RWPE1 (cell line): ENCODE data around the gene FLOT1.
"Not testable (repeated sequence)": the region's sequence is repeated elsewhere in the genome, so short reads cannot be mapped to it uniquely, and the experiment has no call there.

Experiments used
- CTCF ChIA-PET: fragments of 350-600 bp; sonication (Branson Sonifier 250); formaldehyde crosslinking; extraction: SDS; loops from one replicate; lab custom pipeline; 2021; lab: Yijun Ruan, JAX
- POLR2A ChIA-PET: fragments of 400-600 bp; formaldehyde crosslinking; extraction: SDS; loops from one replicate; lab custom pipeline; 2020; ENCODE audit warnings: antibody characterized with exemption; ENCODE audit not compliant: low non-redundant PET; lab: Yijun Ruan, JAX
- DNase-seq: peaks from one replicate; pipeline ENCODE4 v3.0.0; 2012; ENCODE audit warnings: low spot score
- H3K27ac ChIP-seq: fragments of 450-650 bp; 2 replicates; pipeline ENCODE4 v1.5.1; 2017
- TF ChIP-seq, protein P1 (sequence below): fragments of 450-650 bp; conservative IDR thresholded peaks from 2 replicates; pipeline ENCODE4 v1.5.1; 2017; ENCODE audit warnings: low read depth, mild to moderate bottlenecking

Gene FLOT1

DNA sequence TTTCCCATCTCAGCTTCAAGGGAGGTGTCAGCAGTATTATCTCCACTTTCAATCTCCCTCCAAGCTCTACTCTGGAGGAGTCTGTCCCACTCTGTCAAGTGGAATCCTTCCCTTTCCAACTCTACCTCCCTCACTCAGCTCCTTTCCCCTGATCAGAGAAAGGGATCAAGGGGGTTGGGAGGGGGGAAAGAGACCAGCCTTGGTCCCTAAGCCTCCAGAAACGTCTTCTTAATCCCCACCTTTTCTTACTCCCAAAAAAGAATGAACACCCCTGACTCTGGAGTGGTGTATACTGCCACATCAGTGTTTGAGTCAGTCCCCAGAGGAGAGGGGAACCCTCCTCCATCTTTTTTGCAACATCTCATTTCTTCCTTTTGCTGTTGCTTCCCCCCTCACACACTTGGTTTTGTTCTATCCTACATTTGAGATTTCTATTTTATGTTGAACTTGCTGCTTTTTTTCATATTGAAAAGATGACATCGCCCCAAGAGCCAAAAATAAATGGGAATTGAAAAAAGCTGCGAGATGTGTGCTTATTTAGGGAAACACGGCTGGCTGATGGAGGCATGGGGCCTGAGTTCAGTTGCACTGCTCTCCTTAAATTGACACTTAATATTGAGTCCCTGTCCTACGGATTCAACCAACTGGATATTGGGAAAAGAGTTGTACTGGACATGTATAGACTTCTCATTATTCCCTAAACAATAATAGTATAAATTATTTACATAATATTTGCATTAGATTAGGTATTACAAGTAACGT lies 17.4 kb downstream of the FLOT1 start:
- no peak for DNase-seq
- ChIA-PET CTCF (interaction anchor here (0.7 kb wide), 1 partner anchor 8 kb away, joined by 4 read pairs; the partner anchor contains the start of gene MDC1), POLR2A (interaction anchor here (0.6 to 0.8 kb wide), 2 partner anchors 114 to 176 kb away, joined by 3 to 5 read pairs; no protein-coding TSS in a partner anchor)
- H3K27ac ChIP-seq = no peak overlapping the region
- TF ChIP-seq, protein P1, sequence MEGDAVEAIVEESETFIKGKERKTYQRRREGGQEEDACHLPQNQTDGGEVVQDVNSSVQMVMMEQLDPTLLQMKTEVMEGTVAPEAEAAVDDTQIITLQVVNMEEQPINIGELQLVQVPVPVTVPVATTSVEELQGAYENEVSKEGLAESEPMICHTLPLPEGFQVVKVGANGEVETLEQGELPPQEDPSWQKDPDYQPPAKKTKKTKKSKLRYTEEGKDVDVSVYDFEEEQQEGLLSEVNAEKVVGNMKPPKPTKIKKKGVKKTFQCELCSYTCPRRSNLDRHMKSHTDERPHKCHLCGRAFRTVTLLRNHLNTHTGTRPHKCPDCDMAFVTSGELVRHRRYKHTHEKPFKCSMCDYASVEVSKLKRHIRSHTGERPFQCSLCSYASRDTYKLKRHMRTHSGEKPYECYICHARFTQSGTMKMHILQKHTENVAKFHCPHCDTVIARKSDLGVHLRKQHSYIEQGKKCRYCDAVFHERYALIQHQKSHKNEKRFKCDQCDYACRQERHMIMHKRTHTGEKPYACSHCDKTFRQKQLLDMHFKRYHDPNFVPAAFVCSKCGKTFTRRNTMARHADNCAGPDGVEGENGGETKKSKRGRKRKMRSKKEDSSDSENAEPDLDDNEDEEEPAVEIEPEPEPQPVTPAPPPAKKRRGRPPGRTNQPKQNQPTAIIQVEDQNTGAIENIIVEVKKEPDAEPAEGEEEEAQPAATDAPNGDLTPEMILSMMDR = no peak

DNA sequence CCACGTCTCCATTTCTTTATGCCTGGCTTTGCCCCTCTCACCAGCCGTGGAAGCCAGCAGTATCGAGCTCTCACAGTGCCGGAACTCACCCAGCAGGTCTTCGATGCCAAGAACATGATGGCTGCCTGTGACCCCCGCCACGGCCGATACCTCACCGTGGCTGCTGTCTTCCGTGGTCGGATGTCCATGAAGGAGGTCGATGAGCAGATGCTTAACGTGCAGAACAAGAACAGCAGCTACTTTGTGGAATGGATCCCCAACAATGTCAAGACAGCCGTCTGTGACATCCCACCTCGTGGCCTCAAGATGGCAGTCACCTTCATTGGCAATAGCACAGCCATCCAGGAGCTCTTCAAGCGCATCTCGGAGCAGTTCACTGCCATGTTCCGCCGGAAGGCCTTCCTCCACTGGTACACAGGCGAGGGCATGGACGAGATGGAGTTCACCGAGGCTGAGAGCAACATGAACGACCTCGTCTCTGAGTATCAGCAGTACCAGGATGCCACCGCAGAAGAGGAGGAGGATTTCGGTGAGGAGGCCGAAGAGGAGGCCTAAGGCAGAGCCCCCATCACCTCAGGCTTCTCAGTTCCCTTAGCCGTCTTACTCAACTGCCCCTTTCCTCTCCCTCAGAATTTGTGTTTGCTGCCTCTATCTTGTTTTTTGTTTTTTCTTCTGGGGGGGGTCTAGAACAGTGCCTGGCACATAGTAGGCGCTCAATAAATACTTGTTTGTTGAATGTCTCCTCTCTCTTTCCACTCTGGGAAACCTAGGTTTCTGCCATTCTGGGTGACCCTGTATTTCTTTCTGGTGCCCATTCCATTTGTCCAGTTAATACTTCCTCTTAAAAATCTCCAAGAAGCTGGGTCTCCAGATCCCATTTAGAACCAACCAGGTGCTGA lies 18.4 kb downstream of the FLOT1 start:
- peak overlapping the region; percentile 71 for H3K27ac ChIP-seq
- CTCF ChIA-PET = interaction anchor here (1.0 to 3.3 kb wide), 2 partner anchors 37 to 44 kb away, joined by 6 to 31 read pairs; no protein-coding TSS in a partner anchor
- POLR2A ChIA-PET = interaction anchor here (0.6 to 0.8 kb wide), 2 partner anchors 115 to 175 kb away, joined by 3 to 5 read pairs; no protein-coding TSS in a partner anchor
- DNase-seq = not testable (repeated sequence)

GRCh38 chr6:30723159-30723842 lies 19.2 kb downstream of the FLOT1 start:
- DNase-seq, POLR2A ChIA-PET: not testable (repeated sequence)
- H3K27ac ChIP-seq = peak overlapping the region; percentile 71
- CTCF ChIA-PET = interaction anchor here (0.6 to 3.3 kb wide), 12 partner anchors 7 to 186 kb away, joined by 3 to 31 read pairs (median 4); no protein-coding TSS in a partner anchor

DNA sequence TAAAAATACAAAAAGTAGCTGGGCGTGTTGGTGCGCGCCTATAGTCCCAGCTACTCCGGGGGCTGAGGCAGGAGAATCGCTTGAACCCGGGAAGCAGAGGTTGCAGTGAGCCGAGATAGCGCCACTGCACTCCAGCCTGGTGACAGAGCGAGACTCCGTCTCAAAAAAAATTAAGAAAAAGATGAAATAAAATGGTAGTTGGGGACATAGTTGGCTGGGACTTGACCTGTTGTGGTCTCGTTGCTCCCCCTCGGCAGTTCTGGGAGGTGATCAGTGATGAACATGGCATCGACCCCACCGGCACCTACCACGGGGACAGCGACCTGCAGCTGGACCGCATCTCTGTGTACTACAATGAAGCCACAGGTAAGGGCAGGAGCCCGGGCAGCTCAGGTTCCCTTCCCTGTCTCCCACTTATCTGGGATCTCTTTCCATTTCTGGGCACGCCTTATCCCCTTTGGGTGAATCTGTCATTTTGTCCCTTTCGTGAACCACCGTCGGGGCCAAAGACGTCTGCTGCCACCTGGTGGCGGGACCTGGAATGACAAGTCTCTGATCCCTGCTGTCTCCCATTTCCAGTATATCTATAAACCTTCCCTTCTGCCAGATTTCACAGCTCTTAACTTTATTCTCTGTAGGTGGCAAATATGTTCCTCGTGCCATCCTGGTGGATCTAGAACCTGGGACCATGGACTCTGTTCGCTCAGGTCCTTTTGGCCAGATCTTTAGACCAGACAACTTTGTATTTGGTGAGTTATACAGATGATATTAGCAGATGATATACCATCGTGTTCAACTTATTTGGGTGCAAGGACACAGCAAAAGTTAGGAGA lies 20.0 kb downstream of the FLOT1 start:
- CTCF ChIA-PET = interaction anchor here (0.6 to 3.3 kb wide), 18 partner anchors 8 to 185 kb away, joined by 3 to 31 read pairs (median 5); partner anchors contain the start of gene DHX16
- peak overlapping the region; percentile 99 for H3K27ac ChIP-seq
- peak; percentile 53 for DNase-seq
- POLR2A ChIA-PET = interaction anchor here (0.8 to 1.4 kb wide), 3 partner anchors 32 to 50 kb away, joined by 3 to 4 read pairs (median 3); partner anchors contain the start of genes DHX16 and NRM
- TF ChIP-seq, protein P1 = peak; percentile 95

GRCh38 chr6:30722025-30722279 lies 20.5 kb downstream of the FLOT1 start:
- DNase-seq = not testable (repeated sequence)
- peak overlapping the region; percentile 99 for H3K27ac ChIP-seq

DNA sequence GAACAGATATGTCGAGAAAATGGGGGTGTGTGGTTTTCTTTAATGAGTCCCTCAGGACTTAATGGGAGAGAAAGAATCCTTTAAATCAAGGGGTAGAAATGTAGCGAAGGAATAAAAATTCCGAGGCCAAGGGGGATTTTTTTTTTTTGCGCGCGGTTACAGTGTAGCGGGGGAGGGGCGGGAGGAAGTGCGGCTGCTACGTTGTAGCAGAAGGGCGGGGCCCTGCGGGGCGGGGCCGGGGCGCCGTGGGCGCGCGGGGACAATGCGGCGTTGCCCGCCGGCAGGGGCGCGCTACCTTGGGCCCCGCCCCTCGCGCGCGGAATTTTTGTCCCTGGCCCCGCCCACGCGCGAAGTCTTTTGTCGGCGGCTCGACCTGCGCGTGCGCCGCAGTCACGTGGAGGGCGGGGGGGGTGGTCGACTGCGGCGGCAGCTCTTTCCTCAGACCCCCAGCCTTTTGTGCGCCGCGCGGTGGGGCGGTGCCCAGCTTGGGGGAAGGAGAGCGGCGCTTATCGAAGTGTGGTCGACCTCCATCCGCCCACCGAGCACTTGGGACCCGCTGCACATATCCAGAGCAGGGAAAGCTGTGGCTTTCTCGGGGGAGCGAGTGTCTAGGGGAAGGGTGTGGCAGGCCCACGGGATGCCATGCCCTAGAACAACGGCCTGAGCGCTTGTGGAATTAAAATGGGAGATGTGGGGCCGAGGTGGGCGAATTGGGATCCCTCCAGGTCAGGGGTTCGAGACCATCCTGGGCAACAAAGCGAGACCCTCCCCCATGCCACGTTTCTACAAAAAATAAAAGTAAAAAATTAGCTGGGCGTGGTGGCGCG lies 21.1 kb downstream of the FLOT1 start:
- TF ChIP-seq, protein P1 = peak; percentile 35
- ChIA-PET POLR2A (interaction anchor here (0.8 to 1.4 kb wide), 4 partner anchors 31 to 49 kb away, joined by 3 to 4 read pairs (median 3); partner anchors contain the start of genes DHX16 and NRM), CTCF (interaction anchor here (0.6 to 3.3 kb wide), 13 partner anchors 9 to 375 kb away, joined by 3 to 31 read pairs (median 5); partner anchors contain the start of gene DHX16)
- DNase-seq = peak; percentile 76
- peak overlapping the region; percentile 99 for H3K27ac ChIP-seq

More at GRCh38 chr6:30722025-30722279, 20.5 kb downstream of the FLOT1 start:
- ChIA-PET CTCF (interaction anchor here (0.6 to 3.3 kb wide), 16 partner anchors 8 to 375 kb away, joined by 3 to 31 read pairs (median 5); partner anchors contain the start of gene DHX16), POLR2A (interaction anchor here (0.8 to 1.4 kb wide), 3 partner anchors 31 to 49 kb away, joined by 3 to 4 read pairs (median 3); partner anchors contain the start of genes DHX16 and NRM)
